Measurements from ENCODE around the gene FAM110D.

FAM110D gene

GRCh38 chr1:26184086-26184485 lies 25.2 kb downstream of the FAM110D start:
- Histone ChIP-seq H4K20me1 (ENCODE audit: insufficient read depth, low read length) (no peaks in the 10 kb centered on the region), H3K27ac (ENCODE audit: low read depth, low read length, poor library complexity, severe bottlenecking) (no peak overlapping the region), H3F3A (ENCODE audit: insufficient read depth, low read length) (no peaks in the 10 kb centered on the region), H3K9ac (ENCODE audit: low read length) (no peak overlapping the region), H3K9me2 (ENCODE audit: low read depth, low read length) (no peaks in the 10 kb centered on the region), H3K79me2 (ENCODE audit: insufficient read depth, low read length) (no peaks in the 10 kb centered on the region), H3K4me3 (ENCODE audit: low read depth, low read length, poor library complexity, severe bottlenecking) (no peak overlapping the region), H2AFZ (ENCODE audit: low read length) (no peak overlapping the region), H3K4me2 (ENCODE audit: low read length) (no peak overlapping the region), H3K4me1 (ENCODE audit: insufficient read depth, low read length, severe bottlenecking) (peaks cover 6% of the 10 kb centered on the region), H3K9me3 (ENCODE audit: low read length) (no peaks in the 10 kb centered on the region), H3K36me3 (ENCODE audit: insufficient read depth, low read length) (no peaks in the 10 kb centered on the region), H3K27me3 (ENCODE audit: insufficient read depth, low read length) (0 out of 2 replicates have a peak, but pooled peaks cover 5% of the 10 kb centered on the region)
- TF ChIP-seq EZH2 (IDR thresholded peaks at IDR 0.05; ENCODE audit: borderline replicate concordance, low read length) (no peak), CTCF (IDR thresholded peaks at IDR 0.05; ENCODE audit: low read length) (no peak)

GRCh38 chr1:26184883-26185282 lies 26.0 kb downstream of the FAM110D start:
- Histone ChIP-seq H4K20me1 (ENCODE audit: insufficient read depth, low read length) (no peaks in the 10 kb centered on the region), H3K9me2 (ENCODE audit: low read depth, low read length) (no peaks in the 10 kb centered on the region), H3K4me3 (ENCODE audit: low read depth, low read length, poor library complexity, severe bottlenecking) (no peak overlapping the region), H3K9ac (ENCODE audit: low read length) (no peak overlapping the region), H3K79me2 (ENCODE audit: insufficient read depth, low read length) (no peaks in the 10 kb centered on the region), H3F3A (ENCODE audit: insufficient read depth, low read length) (no peaks in the 10 kb centered on the region), H3K4me1 (ENCODE audit: insufficient read depth, low read length, severe bottlenecking) (peaks cover 5% of the 10 kb centered on the region), H2AFZ (ENCODE audit: low read length) (no peak overlapping the region), H3K36me3 (ENCODE audit: insufficient read depth, low read length) (no peaks in the 10 kb centered on the region), H3K27me3 (ENCODE audit: insufficient read depth, low read length) (0 out of 2 replicates have a peak, but pooled peaks cover 5% of the 10 kb centered on the region), H3K4me2 (ENCODE audit: low read length) (no peak overlapping the region), H3K27ac (ENCODE audit: low read depth, low read length, poor library complexity, severe bottlenecking) (no peak overlapping the region), H3K9me3 (ENCODE audit: low read length) (no peaks in the 10 kb centered on the region)
- no peak for TF ChIP-seq CTCF (IDR thresholded peaks at IDR 0.05; ENCODE audit: low read length)
- TF ChIP-seq EZH2 (IDR thresholded peaks at IDR 0.05; ENCODE audit: borderline replicate concordance, low read length): no peak

- Histone ChIP-seq H3K9ac (ENCODE audit: low read length) (no peak overlapping the region), H3K9me3 (ENCODE audit: low read length) (no peaks in the 10 kb centered on the region), H3K9me2 (ENCODE audit: low read depth, low read length) (no peaks in the 10 kb centered on the region), H3K4me2 (ENCODE audit: low read length) (no peak overlapping the region), H3K4me1 (ENCODE audit: insufficient read depth, low read length, severe bottlenecking) (no peaks in the 10 kb centered on the region), H3K4me3 (ENCODE audit: low read depth, low read length, poor library complexity, severe bottlenecking) (no peak overlapping the region), H4K20me1 (ENCODE audit: insufficient read depth, low read length) (no peaks in the 10 kb centered on the region), H3K27ac (ENCODE audit: low read depth, low read length, poor library complexity, severe bottlenecking) (no peak overlapping the region), H2AFZ (ENCODE audit: low read length) (no peak overlapping the region), H3K79me2 (ENCODE audit: insufficient read depth, low read length) (no peaks in the 10 kb centered on the region), H3K36me3 (ENCODE audit: insufficient read depth, low read length) (no peaks in the 10 kb centered on the region), H3F3A (ENCODE audit: insufficient read depth, low read length) (no peaks in the 10 kb centered on the region), H3K27me3 (ENCODE audit: insufficient read depth, low read length) (0 out of 2 replicates have a peak, but pooled peaks cover 5% of the 10 kb centered on the region)
- TF ChIP-seq CTCF (IDR thresholded peaks at IDR 0.05; ENCODE audit: low read length) (no peak), EZH2 (IDR thresholded peaks at IDR 0.05; ENCODE audit: borderline replicate concordance, low read length) (no peak)
These were observed 29.0 kb downstream of the FAM110D start for GRCh38 chr1:26187882-26188281.
